HG03139 (cell line): Measurements from ENCODE around the gene DNASE1L1.

Experiments
- ATAC-seq: cut with Tn5 transposase; IDR thresholded peaks from one replicate; pipeline ENCODE4 v1.9.1; 2021; ENCODE audit not compliant: unreplicated experiment

The DNASE1L1 gene

DNA sequence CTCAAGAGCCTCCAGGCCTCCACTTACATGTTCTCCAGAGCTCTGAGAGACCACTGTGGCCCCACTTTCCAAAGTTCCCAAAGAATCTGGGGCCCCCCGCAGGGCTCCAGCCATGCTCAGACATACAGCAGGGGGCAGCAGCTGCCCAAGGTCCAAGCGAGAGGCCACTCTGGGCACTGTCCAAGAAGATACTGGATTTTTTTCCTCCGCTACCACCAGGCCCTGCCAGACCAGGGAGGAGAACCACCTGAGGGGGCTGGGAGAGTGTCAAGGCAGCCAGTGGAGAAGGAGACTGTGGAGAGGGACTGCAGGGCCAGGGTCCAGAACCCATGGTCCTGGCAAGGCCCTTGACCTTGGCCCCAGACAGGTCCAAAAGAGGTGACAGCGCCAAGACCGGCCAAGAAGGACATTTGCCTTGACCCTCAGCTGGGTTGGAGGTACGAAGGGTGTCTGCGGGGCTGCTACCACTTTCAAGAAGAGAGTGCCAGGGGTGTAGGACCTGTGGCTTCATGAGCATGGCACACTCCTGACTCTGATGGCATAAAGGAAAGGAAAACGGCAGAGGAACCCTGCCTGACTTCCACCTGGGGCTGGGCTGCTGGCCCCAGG, 24.7 kb downstream of the DNASE1L1 start:
- ATAC-seq: no peak

GRCh38 chrX:154383359-154384283, 25.4 kb downstream of the DNASE1L1 start:
- ATAC-seq: no peak

DNA sequence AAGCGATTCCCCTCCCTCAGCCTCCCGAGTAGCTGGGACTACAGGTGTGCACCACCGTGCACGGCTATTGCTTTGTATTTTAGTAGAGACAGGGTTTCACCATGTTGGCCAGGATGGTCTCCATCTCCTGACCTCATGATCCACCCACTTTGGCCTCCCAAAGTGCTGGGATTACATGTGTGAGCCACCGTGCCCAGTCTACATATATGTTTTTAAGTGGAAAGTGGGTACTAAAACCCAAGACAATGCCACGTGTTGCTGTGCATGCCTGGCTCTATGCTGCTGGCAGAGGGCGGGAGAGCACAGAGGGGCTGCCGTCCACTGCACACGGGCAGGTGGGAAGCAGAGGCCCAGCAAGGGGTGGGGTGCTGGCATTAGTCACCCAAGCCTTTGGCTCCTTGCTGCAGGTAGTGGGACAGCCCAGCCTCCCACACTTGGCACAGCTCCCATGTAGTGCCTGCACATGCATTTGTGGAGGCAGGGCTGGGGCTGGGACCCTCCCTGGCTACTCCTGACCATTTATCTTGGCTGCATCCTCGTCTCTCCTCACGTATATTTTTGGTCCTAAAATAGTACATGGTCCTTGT, 26.5 kb downstream of the DNASE1L1 start:
- ATAC-seq: no peak

DNA sequence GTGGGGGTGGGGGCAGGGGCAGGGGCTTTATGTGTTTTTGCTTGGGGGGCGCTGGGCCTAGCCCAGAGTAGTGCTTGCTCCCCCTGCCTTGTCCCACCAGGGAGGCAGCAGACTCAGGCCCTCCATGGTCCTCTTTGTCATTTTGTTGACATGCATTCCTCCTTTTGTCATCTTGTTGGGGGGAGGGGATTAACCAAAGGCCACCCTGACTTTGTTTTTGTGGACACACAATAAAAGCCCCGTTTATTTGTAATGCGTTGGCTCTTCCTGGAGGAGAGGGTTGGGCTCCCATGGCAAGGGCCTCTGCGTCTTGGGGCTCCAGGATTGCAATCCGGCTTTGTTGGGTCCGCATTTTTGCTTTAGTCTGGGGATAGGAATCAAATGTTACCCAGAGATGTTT, 27.8 kb downstream of the DNASE1L1 start:
- ATAC-seq: no peak

- no peak for ATAC-seq
These were observed 28.3 kb downstream of the DNASE1L1 start for GRCh38 chrX:154380787-154381186.

GRCh38 chrX:154380153-154380552, 28.9 kb downstream of the DNASE1L1 start:
- ATAC-seq: no peak

GRCh38 chrX:154379569-154379951, 29.5 kb downstream of the DNASE1L1 start:
- no peak for ATAC-seq

GRCh38 chrX:154378799-154379568, 30.1 kb downstream of the DNASE1L1 start, which contains the start of gene EMD:
Gene EMD, plus strand, starts transcription at chrX:154379295. Its CDS starts 190 bp downstream, at chrX:154379485.
- peak; percentile 74 for ATAC-seq

DNA sequence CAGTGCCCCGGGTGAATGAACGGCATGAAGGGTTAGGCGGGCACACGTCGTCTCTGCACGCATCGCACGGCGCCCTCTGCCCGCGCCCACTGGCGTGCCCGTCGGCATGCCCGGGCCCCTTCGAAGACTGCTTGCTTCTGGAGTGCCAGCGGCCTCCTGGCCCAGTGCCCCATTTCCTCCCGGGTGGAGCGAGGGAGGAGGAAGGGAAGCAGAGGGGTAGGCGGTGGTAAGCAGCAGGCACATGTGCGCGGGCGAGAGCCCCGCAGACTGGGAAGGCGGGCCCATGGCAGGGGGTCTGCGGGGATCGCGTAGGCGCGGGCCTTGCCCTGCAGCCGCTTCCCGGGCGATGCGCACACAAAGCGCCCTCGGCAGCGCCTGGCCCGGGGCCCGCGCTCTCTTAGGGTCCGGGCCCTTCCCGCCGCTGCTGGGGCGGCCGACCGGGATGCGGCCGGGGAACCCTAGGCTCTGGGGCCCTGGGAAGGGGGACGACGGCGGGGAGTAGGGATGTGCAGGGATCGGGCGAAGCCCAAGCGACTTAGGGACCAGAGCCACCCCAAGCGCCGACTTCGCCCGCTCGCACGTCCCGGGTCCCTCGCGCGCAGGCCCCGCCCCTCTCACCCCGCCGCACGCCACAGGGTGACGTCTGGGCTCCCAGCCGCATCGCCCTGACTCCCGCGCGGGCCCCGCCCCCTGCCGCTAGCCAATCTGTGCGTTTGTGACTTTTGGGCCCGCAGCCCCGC, 30.8 kb downstream of the DNASE1L1 start:
- peak; percentile 0 for ATAC-seq

DNA sequence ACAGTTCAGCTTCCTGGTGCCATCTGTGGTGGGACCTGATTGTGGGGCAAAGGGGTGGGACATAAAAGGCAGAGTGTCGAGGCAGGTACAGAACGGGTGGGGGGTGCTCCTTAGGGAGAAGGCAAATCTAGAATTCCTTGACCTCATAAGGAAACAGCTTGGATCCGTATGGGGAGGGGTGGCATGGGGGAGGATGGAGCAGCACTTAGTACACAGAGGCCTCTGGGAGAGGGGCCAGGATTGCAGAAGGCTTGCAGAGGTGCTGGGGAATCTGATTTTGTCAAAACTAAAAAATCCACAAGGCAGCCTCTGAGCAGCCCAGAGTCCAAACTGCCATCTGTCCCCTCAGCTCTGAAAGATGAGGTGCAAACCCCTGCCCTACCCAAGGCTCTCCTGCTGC, 32.3 kb downstream of the DNASE1L1 start:
- ATAC-seq: no peak

DNA sequence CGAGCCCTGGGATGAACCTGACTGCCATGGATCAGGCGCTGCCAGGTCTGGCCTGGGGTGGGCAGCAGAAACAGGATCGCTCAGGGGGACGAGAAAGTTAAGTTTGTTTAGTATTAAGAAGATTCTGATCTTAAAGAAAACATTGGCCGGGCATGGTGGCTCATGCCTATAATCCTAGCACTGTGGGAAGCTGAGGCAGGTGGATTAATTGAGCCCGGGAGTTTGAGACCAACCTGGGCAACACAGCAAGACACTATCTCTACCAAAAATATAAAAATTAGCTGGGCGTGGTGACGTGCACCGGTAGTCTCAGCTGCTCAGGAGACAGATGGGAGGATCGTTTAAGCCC, 33.9 kb downstream of the DNASE1L1 start:
- no peak for ATAC-seq

DNA sequence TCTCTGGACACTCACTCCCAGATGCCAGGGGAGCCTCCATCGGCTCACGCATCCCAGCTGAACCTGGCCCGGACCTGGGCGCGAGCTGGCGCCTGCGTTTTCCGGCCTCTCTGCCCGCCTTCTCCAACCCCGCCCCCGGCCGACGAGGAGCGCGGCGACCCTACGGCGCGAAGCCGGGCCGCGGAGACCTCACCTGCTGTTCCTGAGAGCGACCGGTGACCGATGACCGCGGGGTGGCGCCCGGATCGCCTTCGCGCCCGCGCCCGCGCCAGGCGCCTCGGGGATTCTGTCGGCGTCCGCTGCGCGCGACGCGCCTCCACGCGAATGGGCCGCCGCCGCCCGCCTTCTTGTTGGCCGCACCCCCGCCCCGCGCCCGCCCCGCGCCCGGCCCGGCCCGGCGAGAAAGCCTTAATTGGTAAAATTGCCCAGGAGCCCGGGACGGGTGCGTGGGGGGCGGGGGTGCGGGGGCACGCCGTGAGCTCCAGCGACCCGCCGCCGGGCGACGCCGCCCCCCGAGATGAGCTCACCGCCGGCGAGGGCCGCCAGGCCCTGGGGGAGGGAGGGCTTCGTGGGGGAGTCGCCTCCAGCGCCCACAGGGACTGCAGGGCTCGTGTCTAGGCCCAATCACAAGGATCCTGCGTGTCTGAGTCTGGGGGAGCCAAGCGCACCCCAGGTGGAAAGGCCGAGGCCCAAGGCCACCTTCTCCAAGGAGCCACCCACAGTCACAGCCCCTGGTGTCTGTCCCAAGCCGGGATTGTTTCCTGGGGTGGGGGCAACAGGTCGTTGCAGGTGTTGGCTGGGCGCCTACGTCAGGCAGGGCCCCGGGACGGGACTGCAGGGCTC, 34.5 kb downstream of the DNASE1L1 start, which contains the start of gene FLNA:
Gene FLNA, minus strand, starts transcription at position 322 of the 843 bp plus-strand sequence. CDS start 3,389 bp downstream, outside the sequence.
- ATAC-seq: no peak

- no peak for ATAC-seq
These were observed 35.4 kb downstream of the DNASE1L1 start for GRCh38 chrX:154373340-154374306.

DNA sequence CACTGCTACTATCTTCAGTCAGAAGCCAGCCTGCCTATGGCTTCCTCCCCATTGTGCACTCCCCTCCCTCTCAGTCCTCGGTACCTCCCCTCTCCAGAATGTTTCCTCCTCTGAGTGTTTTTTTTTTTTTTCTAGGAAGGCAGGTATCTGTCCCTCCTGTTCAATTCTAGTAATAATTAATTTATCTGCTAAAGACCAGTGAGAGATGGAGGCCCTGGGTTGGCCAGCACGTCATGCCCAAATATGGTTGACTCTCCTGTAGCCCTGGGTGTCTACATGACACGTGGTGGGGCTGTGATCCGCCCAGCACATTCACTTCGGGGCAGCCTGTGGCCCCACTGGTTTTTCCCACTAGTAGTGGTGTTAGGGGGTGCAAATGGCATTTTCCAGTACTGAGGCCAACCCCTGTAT, 36.4 kb downstream of the DNASE1L1 start:
- ATAC-seq: no peak

DNA sequence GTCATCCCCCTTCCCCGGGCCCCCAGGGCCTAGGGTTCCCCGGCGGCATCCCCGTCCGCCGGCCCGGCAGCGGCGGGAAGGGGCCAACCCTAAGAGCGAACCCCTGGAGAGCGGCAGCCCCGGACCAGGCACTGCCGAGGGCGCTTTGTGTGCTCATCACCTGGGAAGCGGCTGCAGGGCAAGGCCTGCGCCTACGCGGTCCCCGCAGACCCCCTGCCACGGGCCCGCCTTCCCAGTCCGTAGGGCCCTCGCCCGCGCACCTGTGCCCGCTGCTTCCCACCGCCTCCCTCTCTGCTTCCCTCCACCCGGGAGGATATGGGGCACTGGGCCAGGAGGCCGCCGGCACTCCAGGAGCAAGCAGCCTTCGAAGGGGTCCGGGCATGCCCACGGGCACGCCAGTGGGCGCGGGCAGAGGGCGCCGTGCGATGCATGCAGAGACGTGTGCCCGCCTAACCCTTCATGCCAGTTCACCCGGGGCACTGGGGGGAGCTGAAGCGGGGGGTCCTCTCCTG, 37.2 kb downstream of the DNASE1L1 start:
- peak; percentile 4 for ATAC-seq

DNA sequence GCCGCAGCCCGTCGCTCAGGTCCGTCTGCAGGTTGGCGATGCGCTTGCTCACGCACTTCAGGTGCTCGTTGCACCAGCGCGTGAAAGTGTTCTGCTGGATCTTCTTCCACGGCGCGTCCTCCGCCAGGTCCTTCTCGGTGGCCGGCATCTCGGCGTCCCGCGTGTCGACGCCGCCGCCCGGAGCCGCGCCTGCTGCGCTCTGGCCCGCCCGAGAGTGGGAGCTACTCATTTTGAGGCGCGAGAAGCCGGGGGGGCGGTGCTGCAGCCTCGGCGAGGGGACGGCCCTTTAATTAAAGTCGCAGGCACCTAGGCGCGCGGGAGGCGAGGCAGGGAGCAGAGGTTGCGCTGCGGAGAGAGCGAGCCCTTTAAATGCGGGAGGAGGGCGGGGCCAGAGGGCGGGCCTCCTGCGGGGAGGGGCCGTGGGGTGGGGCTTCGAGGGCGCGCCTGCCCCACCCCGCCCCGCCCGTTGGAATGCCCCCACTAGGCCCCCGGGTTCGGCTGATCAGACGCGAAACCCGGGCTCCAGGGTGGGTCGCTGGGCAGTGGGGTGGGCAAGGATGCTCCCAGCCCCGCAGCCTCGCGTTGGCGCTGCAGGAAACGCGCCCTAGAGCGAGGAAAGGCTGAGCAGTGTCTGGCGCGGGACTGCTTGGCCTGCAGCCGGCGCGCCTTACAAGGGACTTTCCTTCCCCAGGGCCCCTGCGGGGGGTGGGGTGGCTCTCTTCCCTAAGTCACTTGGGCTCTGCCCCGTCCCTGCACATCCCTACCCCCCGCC, 37.9 kb downstream of the DNASE1L1 start:
- ATAC-seq: peak; percentile 50

- no peak for ATAC-seq
These were observed 38.6 kb downstream of the DNASE1L1 start for GRCh38 chrX:154370300-154371016.
